ENCODE results near the gene NOX5. TPM values are rescaled to one million over a fixed set of nuclear protein-coding genes. Genes with fewer than 3 reads are reported as not detected.
A peak's percentile ranks its signal among the peaks of the same experiment; 100 is the strongest.
"Not testable (repeated sequence)": the region's sequence is repeated elsewhere in the genome, so short reads cannot be mapped to it uniquely, and the experiment has no call there.

NOX5 gene
- total and polyA plus RNA-seq, 2 donors (not counting 1 experiment from before 2014, with no cell fraction given) = 0.25 to 0.33 TPM

- no peaks in the 10 kb centered on the region for H3K79me2 ChIP-seq (ENCODE audit: control insufficient read depth, insufficient read depth, low read length)
- no peak overlapping the region for H3K9ac ChIP-seq (ENCODE audit: insufficient read depth, low read length)
- H3K27me3 ChIP-seq (ENCODE audit: control insufficient read depth, insufficient read depth, low read length) = no peaks in the 10 kb centered on the region
- no peaks in the 10 kb centered on the region for H3K4me1 ChIP-seq (ENCODE audit: control insufficient read depth, extremely low read depth, insufficient read depth, low read length)
- H4K20me1 ChIP-seq (ENCODE audit: control insufficient read depth, extremely low read depth, insufficient read depth, low read length) = no peaks in the 10 kb centered on the region
- no peak overlapping the region for H3K4me2 ChIP-seq (ENCODE audit: extremely low read depth, insufficient read depth, low read length)
- H3K9me3 ChIP-seq (ENCODE audit: control insufficient read depth, insufficient read depth, low read depth, low read length) = no peaks in the 10 kb centered on the region
- no peaks in the 10 kb centered on the region for H3K36me3 ChIP-seq (ENCODE audit: control insufficient read depth, insufficient read depth, low read length)
- H2AFZ ChIP-seq (ENCODE audit: low read length) = no peak overlapping the region
- TF ChIP-seq EZH2 (IDR thresholded peaks at IDR 0.05; ENCODE audit: low read length, missing control alignments) = no peak
- TF ChIP-seq CTCF (conservative IDR thresholded peaks at IDR 0.05 in 1 of 2, IDR thresholded peaks at IDR 0.05 in 1 of 2; ENCODE audit: low read depth in 1 of 2, low read length in 2 of 2) = no peak
- no peak overlapping the region for H3K4me3 ChIP-seq (replicated peaks in 1 of 4; ENCODE audit: control extremely low read depth in 1 of 4, insufficient read depth in 1 of 4, low read depth in 3 of 4, low read length in 4 of 4)
- DNase-seq (ENCODE audit: low read depth in 2 of 2) = no peak
- no peak overlapping the region for H3K27ac ChIP-seq (ENCODE audit: insufficient read depth, low read length)
These were observed 51.8 kb downstream of the NOX5 start for GRCh38 chr15:69066007-69066995.

DNA sequence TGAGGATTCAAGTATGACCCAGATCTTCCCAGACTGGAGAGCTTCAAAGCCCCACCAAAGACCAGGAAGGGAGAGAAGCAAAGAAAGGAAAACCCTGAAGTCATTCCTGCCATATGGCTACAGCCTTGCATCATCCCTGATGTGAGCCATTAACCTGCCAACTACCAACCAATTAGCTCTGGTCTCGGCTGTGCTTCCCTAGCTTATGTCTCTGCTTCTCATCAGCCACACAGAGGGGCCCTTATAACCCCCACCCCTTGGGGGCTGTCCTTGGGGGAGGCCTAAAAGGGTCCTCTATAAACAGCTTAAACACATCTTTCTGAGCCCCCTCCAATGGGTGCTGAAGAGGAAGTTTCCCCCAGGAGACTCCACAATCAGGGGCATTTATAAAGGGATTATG lies 52.8 kb downstream of the NOX5 start:
- Histone ChIP-seq H3K4me3 (replicated peaks in 1 of 4; ENCODE audit: control extremely low read depth in 1 of 4, insufficient read depth in 1 of 4, low read depth in 3 of 4, low read length in 4 of 4) (no peak overlapping the region), H3K9me3 (ENCODE audit: control insufficient read depth, insufficient read depth, low read depth, low read length) (no peaks in the 10 kb centered on the region), H3K27me3 (ENCODE audit: control insufficient read depth, insufficient read depth, low read length) (no peaks in the 10 kb centered on the region), H4K20me1 (ENCODE audit: control insufficient read depth, extremely low read depth, insufficient read depth, low read length) (no peaks in the 10 kb centered on the region), H3K79me2 (ENCODE audit: control insufficient read depth, insufficient read depth, low read length) (no peaks in the 10 kb centered on the region), H3K4me2 (ENCODE audit: extremely low read depth, insufficient read depth, low read length) (no peak overlapping the region), H3K9ac (ENCODE audit: insufficient read depth, low read length) (no peak overlapping the region), H2AFZ (ENCODE audit: low read length) (no peak overlapping the region), H3K4me1 (ENCODE audit: control insufficient read depth, extremely low read depth, insufficient read depth, low read length) (no peaks in the 10 kb centered on the region), H3K36me3 (ENCODE audit: control insufficient read depth, insufficient read depth, low read length) (no peaks in the 10 kb centered on the region), H3K27ac (ENCODE audit: insufficient read depth, low read length) (no peak overlapping the region)
- TF ChIP-seq CTCF (conservative IDR thresholded peaks at IDR 0.05 in 1 of 2, IDR thresholded peaks at IDR 0.05 in 1 of 2; ENCODE audit: low read depth in 1 of 2, low read length in 2 of 2) = no peak
- peak in 1 of 2 donors; percentile 17 for DNase-seq (ENCODE audit: low read depth in 2 of 2)

GRCh38 chr15:69068157-69068556 lies 53.7 kb downstream of the NOX5 start:
- TF ChIP-seq CTCF (conservative IDR thresholded peaks at IDR 0.05 in 1 of 2, IDR thresholded peaks at IDR 0.05 in 1 of 2; ENCODE audit: low read depth in 1 of 2, low read length in 2 of 2) (no peak), EZH2 (IDR thresholded peaks at IDR 0.05; ENCODE audit: low read length, missing control alignments) (no peak)
- Histone ChIP-seq H3K4me1 (ENCODE audit: control insufficient read depth, extremely low read depth, insufficient read depth, low read length) (no peaks in the 10 kb centered on the region), H3K4me3 (replicated peaks in 1 of 4; ENCODE audit: control extremely low read depth in 1 of 4, insufficient read depth in 1 of 4, low read depth in 3 of 4, low read length in 4 of 4) (no peak overlapping the region), H2AFZ (ENCODE audit: low read length) (no peak overlapping the region), H4K20me1 (ENCODE audit: control insufficient read depth, extremely low read depth, insufficient read depth, low read length) (no peaks in the 10 kb centered on the region), H3K4me2 (ENCODE audit: extremely low read depth, insufficient read depth, low read length) (no peak overlapping the region), H3K9me3 (ENCODE audit: control insufficient read depth, insufficient read depth, low read depth, low read length) (no peaks in the 10 kb centered on the region), H3K36me3 (ENCODE audit: control insufficient read depth, insufficient read depth, low read length) (no peaks in the 10 kb centered on the region), H3K79me2 (ENCODE audit: control insufficient read depth, insufficient read depth, low read length) (no peaks in the 10 kb centered on the region), H3K27ac (ENCODE audit: insufficient read depth, low read length) (no peak overlapping the region), H3K27me3 (ENCODE audit: control insufficient read depth, insufficient read depth, low read length) (no peaks in the 10 kb centered on the region), H3K9ac (ENCODE audit: insufficient read depth, low read length) (no peak overlapping the region)
- DNase-seq (ENCODE audit: low read depth in 2 of 2) = no peak

GRCh38 chr15:69069290-69069689 lies 54.8 kb downstream of the NOX5 start:
- H3K79me2 ChIP-seq (ENCODE audit: control insufficient read depth, insufficient read depth, low read length); H4K20me1 ChIP-seq (ENCODE audit: control insufficient read depth, extremely low read depth, insufficient read depth, low read length); DNase-seq (ENCODE audit: low read depth in 2 of 2); H3K9me3 ChIP-seq (ENCODE audit: control insufficient read depth, insufficient read depth, low read depth, low read length); H3K9ac ChIP-seq (ENCODE audit: insufficient read depth, low read length); H3K4me3 ChIP-seq (replicated peaks in 1 of 4; ENCODE audit: control extremely low read depth in 1 of 4, insufficient read depth in 1 of 4, low read depth in 3 of 4, low read length in 4 of 4); H3K36me3 ChIP-seq (ENCODE audit: control insufficient read depth, insufficient read depth, low read length); H3K27ac ChIP-seq (ENCODE audit: insufficient read depth, low read length); H2AFZ ChIP-seq (ENCODE audit: low read length); H3K4me1 ChIP-seq (ENCODE audit: control insufficient read depth, extremely low read depth, insufficient read depth, low read length); H3K4me2 ChIP-seq (ENCODE audit: extremely low read depth, insufficient read depth, low read length); H3K27me3 ChIP-seq (ENCODE audit: control insufficient read depth, insufficient read depth, low read length): not testable (repeated sequence)
